ENCODE data around the gene CABLES1.

DNA sequence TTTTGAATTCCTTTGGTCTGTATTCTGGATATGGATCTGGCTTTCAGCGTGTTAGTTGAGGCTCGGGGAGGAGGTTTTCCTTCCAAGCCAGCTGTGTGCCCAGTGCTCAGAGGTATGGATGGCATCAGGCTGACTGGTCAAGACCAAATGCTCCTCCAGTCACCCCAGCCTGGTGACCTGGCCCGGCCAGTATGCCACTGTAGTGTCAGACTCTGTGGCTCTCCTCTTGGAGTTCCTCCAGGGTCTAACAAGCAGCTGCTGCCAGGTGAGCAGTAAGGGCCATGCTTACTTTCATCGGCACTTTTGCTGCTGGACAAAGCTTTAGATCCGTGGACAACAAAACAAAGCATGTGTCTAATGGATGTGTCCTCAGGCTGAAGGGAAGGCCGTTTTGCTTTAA is 44.1 kb downstream of the CABLES1 start:
- TF ChIP-seq EZH2 (IDR thresholded peaks at IDR 0.05; ENCODE audit: borderline replicate concordance, low read depth, low read length, severe bottlenecking): no peak
- TF ChIP-seq, protein P1, sequence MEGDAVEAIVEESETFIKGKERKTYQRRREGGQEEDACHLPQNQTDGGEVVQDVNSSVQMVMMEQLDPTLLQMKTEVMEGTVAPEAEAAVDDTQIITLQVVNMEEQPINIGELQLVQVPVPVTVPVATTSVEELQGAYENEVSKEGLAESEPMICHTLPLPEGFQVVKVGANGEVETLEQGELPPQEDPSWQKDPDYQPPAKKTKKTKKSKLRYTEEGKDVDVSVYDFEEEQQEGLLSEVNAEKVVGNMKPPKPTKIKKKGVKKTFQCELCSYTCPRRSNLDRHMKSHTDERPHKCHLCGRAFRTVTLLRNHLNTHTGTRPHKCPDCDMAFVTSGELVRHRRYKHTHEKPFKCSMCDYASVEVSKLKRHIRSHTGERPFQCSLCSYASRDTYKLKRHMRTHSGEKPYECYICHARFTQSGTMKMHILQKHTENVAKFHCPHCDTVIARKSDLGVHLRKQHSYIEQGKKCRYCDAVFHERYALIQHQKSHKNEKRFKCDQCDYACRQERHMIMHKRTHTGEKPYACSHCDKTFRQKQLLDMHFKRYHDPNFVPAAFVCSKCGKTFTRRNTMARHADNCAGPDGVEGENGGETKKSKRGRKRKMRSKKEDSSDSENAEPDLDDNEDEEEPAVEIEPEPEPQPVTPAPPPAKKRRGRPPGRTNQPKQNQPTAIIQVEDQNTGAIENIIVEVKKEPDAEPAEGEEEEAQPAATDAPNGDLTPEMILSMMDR (IDR thresholded peaks at IDR 0.05; ENCODE audit: borderline replicate concordance, extremely low read depth, low read length, poor library complexity, severe bottlenecking): no peak
